Natural killer cell treated with Interleukin-12 subunit alpha and Interleukin-12 subunit beta and Interleukin-15 and Interleukin-18, amount 100 ng/mL, for 72 hours (primary cell): ENCODE measurements around the gene MEGF11. TPM values are rescaled to one million over a fixed set of nuclear protein-coding genes. Genes with fewer than 3 reads are reported as not detected.

ENCODE experiments used
- ATAC-seq, 2 donors: fragments of 150-1000 bp; cut with Tn5 transposase in 1 of 2; sonication (Bioruptor Pico), chemical (Tn5 transposase) in 1 of 2; 2 replicates each; pipeline ENCODE4 v1.10.0; 2021
- DNase-seq: peaks from one replicate; pipeline ENCODE4 v3.0.0; 2022; ENCODE audit warnings: low spot score
- H3K27ac Mint-ChIP-seq, 2 donors: 1 replicate in 1 of 2; 2 replicates in 1 of 2; pipeline ENCODE4 v1.8.0; 2022; ENCODE audit warnings: mixed read lengths in 2 of 2, mild to moderate bottlenecking in 1 of 2, moderate library complexity in 1 of 2
- H3K27me3 Mint-ChIP-seq, 2 donors: 1 replicate in 1 of 2; 2 replicates in 1 of 2; pipeline ENCODE4 v1.8.0; 2022; ENCODE audit warnings: mixed read lengths in 2 of 2
- H3K36me3 Mint-ChIP-seq: one replicate; pipeline ENCODE4 v1.8.0; 2022; ENCODE audit warnings: mixed read lengths
- H3K4me1 Mint-ChIP-seq, 2 donors: 1 replicate in 1 of 2; 2 replicates in 1 of 2; pipeline ENCODE4 v1.8.0; 2022; ENCODE audit warnings: low read depth in 2 of 2, mixed read lengths in 2 of 2, mild to moderate bottlenecking in 1 of 2
- H3K4me3 Mint-ChIP-seq: one replicate; pipeline ENCODE4 v1.8.0; 2022; ENCODE audit warnings: mixed read lengths
- H3K9me3 Mint-ChIP-seq: 2 replicates; pipeline ENCODE4 v1.8.0; 2022; ENCODE audit warnings: mixed read lengths
- total RNA-seq, 2 donors: library from RNA; stranded (reverse); gene quantifications; one replicate each; pipeline ENCODE4 v1.2.3, GENCODE V29; 2022

MEGF11 gene
- total RNA-seq, 2 donors from 2014 or later: not detected

GRCh38 chr15:66126031-66126441 lies 127.5 kb downstream of the MEGF11 start:
- no peak for DNase-seq
- Mint-ChIP-seq H3K4me1 (no peaks in the 10 kb centered on the region), H3K4me3 (no peak overlapping the region), H3K27ac (no peak overlapping the region), H3K9me3 (no peaks in the 10 kb centered on the region), H3K36me3 (no peaks in the 10 kb centered on the region), H3K27me3 (peaks cover 0 to 13% of the 10 kb centered on the region in 2 donors)
- no peak for ATAC-seq

- H3K27ac Mint-ChIP-seq: no peak overlapping the region
- H3K27me3 Mint-ChIP-seq: peaks cover 0 to 9% of the 10 kb centered on the region in 2 donors
- ATAC-seq (no peak), DNase-seq (no peak)
- H3K4me1 Mint-ChIP-seq: no peaks in the 10 kb centered on the region
- no peaks in the 10 kb centered on the region for H3K9me3 Mint-ChIP-seq
- no peaks in the 10 kb centered on the region for H3K36me3 Mint-ChIP-seq
- no peak overlapping the region for H3K4me3 Mint-ChIP-seq
These were observed 128.9 kb downstream of the MEGF11 start for GRCh38 chr15:66124651-66125050.

GRCh38 chr15:66123799-66124198 lies 129.8 kb downstream of the MEGF11 start:
- no peak overlapping the region for H3K27ac Mint-ChIP-seq
- DNase-seq (no peak), ATAC-seq (no peak)
- no peaks in the 10 kb centered on the region for H3K4me1 Mint-ChIP-seq
- no peak overlapping the region for H3K4me3 Mint-ChIP-seq
- H3K27me3 Mint-ChIP-seq: peaks cover 3 to 9% of the 10 kb centered on the region in 2 donors
- no peaks in the 10 kb centered on the region for H3K36me3 Mint-ChIP-seq
- no peaks in the 10 kb centered on the region for H3K9me3 Mint-ChIP-seq

- peaks cover 17 to 21% of the 10 kb centered on the region in 2 donors for H3K27me3 Mint-ChIP-seq
- no peak overlapping the region for H3K27ac Mint-ChIP-seq
- no peak for ATAC-seq
- H3K4me1 Mint-ChIP-seq: no peaks in the 10 kb centered on the region
- no peak for DNase-seq
- H3K36me3 Mint-ChIP-seq: no peaks in the 10 kb centered on the region
- no peaks in the 10 kb centered on the region for H3K9me3 Mint-ChIP-seq
- H3K4me3 Mint-ChIP-seq: no peak overlapping the region
These were observed 133.1 kb downstream of the MEGF11 start for GRCh38 chr15:66120422-66120821.

GRCh38 chr15:66117841-66118240 lies 135.7 kb downstream of the MEGF11 start:
- Mint-ChIP-seq H3K9me3 (no peaks in the 10 kb centered on the region), H3K36me3 (no peaks in the 10 kb centered on the region), H3K4me3 (no peak overlapping the region), H3K4me1 (no peaks in the 10 kb centered on the region), H3K27me3 (peaks cover 22 to 26% of the 10 kb centered on the region in 2 donors), H3K27ac (no peak overlapping the region)
- ATAC-seq (no peak), DNase-seq (no peak)

- no peak for ATAC-seq
- Mint-ChIP-seq H3K36me3 (no peaks in the 10 kb centered on the region), H3K4me1 (no peaks in the 10 kb centered on the region), H3K4me3 (no peak overlapping the region), H3K27me3 (peaks cover 29 to 40% of the 10 kb centered on the region in 2 donors), H3K9me3 (no peaks in the 10 kb centered on the region), H3K27ac (no peak overlapping the region)
- DNase-seq: no peak
These were observed 137.9 kb downstream of the MEGF11 start for GRCh38 chr15:66115568-66116206.

GRCh38 chr15:66114863-66115425 lies 138.6 kb downstream of the MEGF11 start:
- H3K4me1 Mint-ChIP-seq: no peaks in the 10 kb centered on the region
- no peak for ATAC-seq
- H3K9me3 Mint-ChIP-seq: no peaks in the 10 kb centered on the region
- H3K27me3 Mint-ChIP-seq: peaks cover 29 to 41% of the 10 kb centered on the region in 2 donors
- no peak for DNase-seq
- no peak overlapping the region for H3K27ac Mint-ChIP-seq
- H3K36me3 Mint-ChIP-seq: no peaks in the 10 kb centered on the region
- H3K4me3 Mint-ChIP-seq: no peak overlapping the region

- Mint-ChIP-seq H3K27ac (no peak overlapping the region), H3K4me1 (no peaks in the 10 kb centered on the region), H3K4me3 (no peak overlapping the region), H3K36me3 (no peaks in the 10 kb centered on the region), H3K9me3 (no peaks in the 10 kb centered on the region), H3K27me3 (peaks cover 36 to 51% of the 10 kb centered on the region in 2 donors)
- ATAC-seq: no peak
- DNase-seq: no peak
These were observed 141.2 kb downstream of the MEGF11 start for GRCh38 chr15:66112388-66112787.

GRCh38 chr15:66111363-66111762 lies 142.2 kb downstream of the MEGF11 start:
- Mint-ChIP-seq H3K36me3 (no peaks in the 10 kb centered on the region), H3K27ac (no peak overlapping the region), H3K27me3 (peaks cover 38 to 50% of the 10 kb centered on the region in 2 donors), H3K4me1 (no peaks in the 10 kb centered on the region), H3K4me3 (no peak overlapping the region), H3K9me3 (no peaks in the 10 kb centered on the region)
- DNase-seq (no peak), ATAC-seq (no peak)

- ATAC-seq: no peak
- Mint-ChIP-seq H3K27ac (no peak overlapping the region), H3K9me3 (no peaks in the 10 kb centered on the region), H3K27me3 (peaks cover 36 to 50% of the 10 kb centered on the region in 2 donors), H3K4me1 (no peaks in the 10 kb centered on the region), H3K36me3 (no peaks in the 10 kb centered on the region), H3K4me3 (no peak overlapping the region)
- no peak for DNase-seq
These were observed 142.7 kb downstream of the MEGF11 start for GRCh38 chr15:66110864-66111263.

- Mint-ChIP-seq H3K27me3 (peaks cover 36 to 44% of the 10 kb centered on the region in 2 donors), H3K9me3 (no peaks in the 10 kb centered on the region), H3K4me3 (no peak overlapping the region), H3K27ac (no peak overlapping the region), H3K4me1 (no peaks in the 10 kb centered on the region), H3K36me3 (no peaks in the 10 kb centered on the region)
- no peak for ATAC-seq
- DNase-seq: no peak
These were observed 143.7 kb downstream of the MEGF11 start for GRCh38 chr15:66109826-66110225.

- H3K27me3 Mint-ChIP-seq: peaks cover 30 to 44% of the 10 kb centered on the region in 2 donors
These were observed 144.9 kb downstream of the MEGF11 start for GRCh38 chr15:66108483-66109265.

GRCh38 chr15:66107070-66107469 lies 146.5 kb downstream of the MEGF11 start:
- H3K27ac Mint-ChIP-seq: no peak overlapping the region
- H3K9me3 Mint-ChIP-seq: no peaks in the 10 kb centered on the region
- no peak for DNase-seq
- H3K4me3 Mint-ChIP-seq: no peak overlapping the region
- H3K4me1 Mint-ChIP-seq: no peaks in the 10 kb centered on the region
- H3K36me3 Mint-ChIP-seq: no peaks in the 10 kb centered on the region
- H3K27me3 Mint-ChIP-seq: peaks cover 29 to 44% of the 10 kb centered on the region in 2 donors
- no peak for ATAC-seq

More at GRCh38 chr15:66108483-66109265, 144.9 kb downstream of the MEGF11 start:
- no peaks in the 10 kb centered on the region for H3K36me3 Mint-ChIP-seq
- H3K4me3 Mint-ChIP-seq: no peak overlapping the region
- ATAC-seq (no peak), DNase-seq (no peak)
- H3K9me3 Mint-ChIP-seq: no peaks in the 10 kb centered on the region
- no peak overlapping the region for H3K27ac Mint-ChIP-seq
- no peaks in the 10 kb centered on the region for H3K4me1 Mint-ChIP-seq
